ENCODE measurements around the gene NTNG1.

GRCh38 chr1:107457989-107458388 lies 317.1 kb downstream of the NTNG1 start:
- no peak for TF ChIP-seq CTCF (IDR thresholded peaks at IDR 0.05; ENCODE audit: insufficient read depth, low read depth, low read length)
- no peak for TF ChIP-seq EZH2 (IDR thresholded peaks at IDR 0.05; ENCODE audit: insufficient read depth, low read length)
